HEK293 (cell line): ENCODE data around the gene LCE3A.

Experiments used
- CTCF ChIP-seq: fragments of 450-650 bp; formaldehyde crosslinking; IDR thresholded peaks from 2 replicates; pipeline ENCODE4 v1.5.1; 2016; ENCODE audit warnings: missing biosample characterization, missing genetic modification characterization
- GFI1B ChIP-seq: fragments of 450-650 bp; formaldehyde crosslinking; IDR thresholded peaks from 2 replicates; pipeline ENCODE4 v1.5.1; 2016; ENCODE audit warnings: missing biosample characterization, missing genetic modification characterization
- MYNN ChIP-seq: fragments of 450-650 bp; formaldehyde crosslinking; IDR thresholded peaks from 2 replicates; pipeline ENCODE4 v1.5.1; 2016; ENCODE audit warnings: missing biosample characterization, missing genetic modification characterization, borderline replicate concordance
- PATZ1 ChIP-seq: fragments of 450-650 bp; formaldehyde crosslinking; IDR thresholded peaks from 2 replicates; pipeline ENCODE4 v1.5.1; 2016; ENCODE audit warnings: missing biosample characterization, missing genetic modification characterization
- REST ChIP-seq: fragments of 450-650 bp; formaldehyde crosslinking; IDR thresholded peaks from 2 replicates; pipeline ENCODE4 v1.5.1; 2016; ENCODE audit warnings: missing biosample characterization, missing genetic modification characterization
- SCRT1 ChIP-seq: fragments of 450-650 bp; formaldehyde crosslinking; IDR thresholded peaks from 2 replicates; pipeline ENCODE4 v1.5.1; 2016; ENCODE audit warnings: missing biosample characterization, missing genetic modification characterization, borderline replicate concordance
- ZNF174 ChIP-seq: fragments of 450-650 bp; formaldehyde crosslinking; IDR thresholded peaks from 2 replicates; pipeline ENCODE4 v1.5.0; 2017; ENCODE audit warnings: missing biosample characterization, mild to moderate bottlenecking, missing genetic modification characterization
- ZNF24 ChIP-seq: fragments of 450-650 bp; formaldehyde crosslinking; IDR thresholded peaks from 2 replicates; pipeline ENCODE4 v1.5.1; 2016; ENCODE audit warnings: missing biosample characterization, missing genetic modification characterization

GRCh38 chr1:152626744-152627143 is 3.8 kb upstream of the LCE3A start:
- TF ChIP-seq GFI1B (tag by site-specific recombination), result no peak
- TF ChIP-seq CTCF (tag by site-specific recombination), result no peak
- no peak for TF ChIP-seq MYNN (tag by site-specific recombination)
- TF ChIP-seq REST (tag by site-specific recombination), result no peak
- TF ChIP-seq SCRT1, result no peak
- TF ChIP-seq ZNF24 (tag by site-specific recombination), result no peak
- TF ChIP-seq ZNF174 (tag by site-specific recombination), result no peak
- no peak for TF ChIP-seq PATZ1 (tag by site-specific recombination)
